DMS153 treated with DMSO at 0.1 percent for 48 hours (cell line): Measurements from ENCODE around the gene KLK10.
"Not testable (repeated sequence)": the region's sequence is repeated elsewhere in the genome, so short reads cannot be mapped to it uniquely, and the experiment has no call there.

Experiments
- DNase-seq: peaks from one replicate; lab custom pipeline; 2025; ENCODE audit not compliant: unreplicated experiment; lab: John Stamatoyannopoulos, UW

KLK10 gene

GRCh38 chr19:51002542-51003311, 16.8 kb downstream of the KLK10 start:
- DNase-seq = no peak

- no peak for DNase-seq
Measured at GRCh38 chr19:51002089-51002532, 17.4 kb downstream of the KLK10 start.

GRCh38 chr19:51001515-51001914, 18.0 kb downstream of the KLK10 start, which contains the start of gene KLK8:
Gene KLK8, minus strand, starts transcription at chr19:51001604. Its CDS starts 437 bp downstream, at chr19:51001167.
- no peak for DNase-seq

- no peak for DNase-seq
Measured at GRCh38 chr19:51000981-51001380, 18.5 kb downstream of the KLK10 start.

GRCh38 chr19:51000426-51000825, 19.1 kb downstream of the KLK10 start:
- DNase-seq = no peak

- no peak for DNase-seq
Measured at GRCh38 chr19:50998686-50999085, 20.8 kb downstream of the KLK10 start.

- DNase-seq = no peak
Measured at GRCh38 chr19:50998061-50998460, 21.4 kb downstream of the KLK10 start.

GRCh38 chr19:50994129-50994528, 25.4 kb downstream of the KLK10 start:
- DNase-seq = no peak

- DNase-seq = no peak
Measured at GRCh38 chr19:50992666-50993035, 26.9 kb downstream of the KLK10 start.

GRCh38 chr19:50984416-50984815, 35.1 kb downstream of the KLK10 start:
- not testable (repeated sequence) for DNase-seq

GRCh38 chr19:50983625-50984292, 35.8 kb downstream of the KLK10 start, which contains the start of gene KLK7:
Gene KLK7, minus strand, starts transcription at chr19:50983917. Its CDS starts 1,518 bp downstream, at chr19:50982399.
- no peak for DNase-seq

- no peak for DNase-seq
Measured at GRCh38 chr19:50982186-50982585, 37.3 kb downstream of the KLK10 start.

GRCh38 chr19:50981587-50982146, 37.8 kb downstream of the KLK10 start:
- no peak for DNase-seq

- no peak for DNase-seq
Measured at GRCh38 chr19:50980208-50980607, 39.3 kb downstream of the KLK10 start.

GRCh38 chr19:50979758-50980157, 39.8 kb downstream of the KLK10 start:
- DNase-seq = no peak

GRCh38 chr19:50978772-50979390, 40.6 kb downstream of the KLK10 start:
- DNase-seq = no peak

- DNase-seq = no peak
Measured at GRCh38 chr19:50977626-50978025, 41.9 kb downstream of the KLK10 start.

GRCh38 chr19:50975766-50976165, 43.7 kb downstream of the KLK10 start:
- DNase-seq = no peak

GRCh38 chr19:50974702-50975556, 44.6 kb downstream of the KLK10 start:
- DNase-seq = no peak

GRCh38 chr19:50972795-50973376, 46.6 kb downstream of the KLK10 start:
- no peak for DNase-seq
